ENCODE results near the gene GAK.
A peak's percentile ranks its signal among the peaks of the same experiment; 100 is the strongest.
"Not testable (repeated sequence)": the region's sequence is repeated elsewhere in the genome, so short reads cannot be mapped to it uniquely, and the experiment has no call there.

The GAK gene

DNA sequence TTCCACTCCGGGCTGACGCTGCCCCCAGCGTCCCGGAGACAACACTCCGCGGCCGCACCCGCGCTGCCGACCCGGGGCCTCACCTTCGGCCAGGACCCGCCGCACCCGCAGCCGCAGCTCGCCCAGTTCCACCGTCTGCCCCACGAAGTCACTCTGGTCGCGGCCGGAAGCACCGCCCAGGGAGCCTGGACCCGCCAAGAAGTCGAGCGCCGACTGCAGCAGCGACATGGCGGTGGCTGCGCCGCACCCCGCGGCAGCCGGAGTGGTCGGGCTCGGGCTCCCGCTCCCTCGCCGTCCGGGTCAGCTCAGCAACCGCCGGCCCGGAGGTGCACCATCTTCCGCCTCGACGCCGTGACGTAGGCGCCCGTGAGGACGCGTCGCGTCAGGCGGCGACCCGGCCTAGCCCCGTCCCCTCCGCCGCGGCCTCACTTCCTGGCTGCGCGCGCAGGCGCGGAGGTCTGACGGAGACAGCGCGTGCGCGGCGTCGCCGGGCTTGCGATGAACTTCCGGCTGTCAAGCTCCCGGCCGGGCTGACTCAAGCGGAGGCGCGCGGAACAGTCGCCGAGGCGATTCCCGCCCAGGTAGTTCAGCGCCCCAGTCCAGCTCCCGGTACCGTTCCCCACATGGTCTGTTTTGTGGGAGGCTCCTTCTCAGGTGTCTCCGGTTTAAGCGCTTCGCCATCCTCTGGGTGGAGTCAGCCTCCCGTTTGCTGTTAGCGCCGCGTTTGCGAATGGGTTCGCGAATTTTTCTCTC is at the start of gene GAK, which contains the start of gene TMEM175:
Gene GAK, minus strand, starts transcription at position 357 of the 753 bp plus-strand sequence. Its CDS starts 129 bp downstream, at position 228.
Gene TMEM175, plus strand, starts transcription at position 501 of the 753 bp plus-strand sequence. CDS start 15,280 bp downstream, outside the sequence.
- peak; percentile 96 for DNase-seq (ENCODE audit: low spot score)

DNA sequence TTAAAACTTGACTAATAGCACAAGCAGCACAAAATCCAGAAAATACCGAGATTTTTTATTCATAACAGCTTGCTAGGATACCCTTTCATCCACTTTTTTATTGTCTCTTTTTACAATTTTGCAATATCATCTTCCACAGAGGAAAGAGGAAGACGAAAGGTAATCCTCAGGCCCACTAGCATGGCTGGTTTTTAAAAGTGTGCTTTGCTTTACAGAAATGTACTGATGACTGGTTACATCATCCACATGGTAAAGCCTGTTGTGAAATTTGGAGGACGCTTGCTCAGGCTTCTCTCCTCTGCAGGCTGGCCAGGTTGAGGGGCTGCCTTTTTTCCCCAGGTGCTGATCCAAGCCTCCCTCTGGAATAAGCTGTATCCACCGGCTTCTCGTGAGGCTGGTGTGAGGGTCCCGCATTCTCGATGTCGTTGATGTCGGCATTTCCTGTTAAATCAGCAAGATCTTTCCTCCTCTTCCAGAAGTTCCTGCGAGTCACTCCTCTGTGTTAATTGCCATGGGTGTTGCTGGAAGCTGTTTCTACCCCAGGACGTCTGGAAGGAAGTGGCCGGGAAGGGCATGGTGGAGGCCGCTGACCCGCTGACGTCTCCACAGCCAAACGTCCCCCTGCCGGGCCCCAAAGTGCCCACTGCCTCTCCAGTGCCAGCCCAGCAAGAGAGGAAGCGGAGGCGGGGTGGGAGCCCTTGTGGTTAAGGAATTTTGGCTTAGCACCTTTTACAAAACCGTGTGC is 47.0 kb upstream of the GAK start:
- peak; percentile 29 for DNase-seq (ENCODE audit: low spot score)

DNA sequence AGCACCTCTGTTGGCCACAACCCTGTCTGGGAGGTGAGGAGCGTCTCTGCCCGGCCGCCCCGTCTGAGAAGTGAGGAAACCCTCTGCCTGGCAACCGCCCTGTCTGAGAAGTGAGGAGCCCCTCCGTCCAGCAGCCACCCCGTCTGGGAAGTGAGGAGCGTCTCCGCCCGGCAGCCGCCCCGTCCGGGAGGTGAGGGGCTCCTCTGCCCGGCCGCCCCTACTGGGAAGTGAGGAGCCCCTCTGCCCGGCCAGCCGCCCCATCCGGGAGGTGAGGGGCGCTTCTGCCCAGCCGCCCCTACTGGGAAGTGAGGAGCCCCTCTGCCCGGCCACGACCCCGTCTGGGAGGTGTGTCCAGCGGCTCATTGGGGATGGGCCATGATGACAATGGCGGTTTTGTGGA is 43.9 kb upstream of the GAK start:
- DNase-seq (ENCODE audit: low spot score), result not testable (repeated sequence)

DNA sequence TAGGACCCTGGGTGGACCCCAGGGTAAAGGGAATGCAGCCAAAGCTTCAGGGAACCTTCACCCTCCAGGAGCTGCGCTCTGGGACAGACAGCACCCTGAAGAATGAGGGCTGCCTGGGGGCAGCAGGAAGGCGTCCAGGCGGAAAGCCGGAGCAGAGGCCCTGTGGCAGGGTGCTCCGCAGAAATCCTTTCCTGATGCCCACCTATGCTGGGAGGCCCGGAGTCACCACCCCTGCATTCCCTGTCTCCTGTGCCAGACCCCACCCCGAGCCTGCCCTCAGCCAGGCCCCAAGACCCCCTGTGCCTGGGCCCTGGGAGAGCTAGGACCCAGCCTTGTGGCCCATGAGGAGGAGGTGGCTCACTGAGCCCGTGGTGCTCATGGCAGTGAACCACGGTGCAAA is 42.6 kb upstream of the GAK start:
- no peak for DNase-seq (ENCODE audit: low spot score)

DNA sequence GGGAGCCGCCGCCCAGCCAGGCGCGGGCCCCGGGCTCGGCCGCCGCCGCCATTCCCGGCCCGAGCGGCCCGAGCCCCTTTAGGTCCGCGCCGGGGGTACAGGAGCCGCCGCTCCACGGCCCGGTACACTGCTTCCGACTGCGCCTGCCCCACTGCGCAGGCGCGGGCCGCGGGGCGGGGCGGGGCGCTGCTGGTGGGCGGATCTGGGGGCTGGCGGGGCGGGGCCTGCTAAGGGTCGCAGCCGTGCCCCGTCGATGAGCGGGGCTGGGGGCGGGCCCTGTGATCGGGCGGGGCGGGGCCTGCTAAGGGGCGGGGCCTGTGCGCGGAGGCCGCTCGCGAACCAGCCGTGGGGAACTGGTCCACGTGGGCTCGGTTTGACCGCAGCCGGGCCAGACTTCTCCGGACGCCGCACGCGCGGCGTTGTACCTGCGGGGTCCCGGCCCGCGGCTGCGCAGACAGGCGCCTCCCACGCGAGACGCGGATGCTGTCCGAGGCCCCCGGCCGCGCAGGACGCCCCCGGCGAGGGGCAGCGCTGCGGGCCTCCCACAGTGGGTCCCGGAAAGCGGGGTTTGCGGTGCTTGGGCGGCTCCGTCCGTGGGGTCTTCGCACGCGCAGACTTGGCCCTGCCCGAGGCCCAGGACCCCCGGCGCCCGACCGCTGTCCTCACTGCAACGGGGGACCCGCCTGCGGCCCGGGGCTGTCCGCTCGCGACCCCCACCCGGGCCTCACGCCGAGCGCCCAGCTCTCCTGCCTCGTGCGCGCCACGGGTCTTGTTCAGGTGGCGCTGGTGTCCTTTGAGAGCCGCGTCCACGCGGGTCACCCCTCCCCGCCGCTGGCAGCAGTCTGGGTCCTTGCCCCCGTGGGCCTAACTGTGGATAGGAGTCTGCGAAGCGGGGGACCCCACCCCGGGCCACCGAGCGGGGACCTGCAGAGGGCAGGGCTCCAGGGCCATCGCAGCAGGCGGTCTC is 41.6 kb upstream of the GAK start, which contains the start of gene DGKQ:
Gene DGKQ, minus strand, starts transcription at position 139 of the 967 bp plus-strand sequence. Its CDS starts 87 bp downstream, at position 52.
- peak; percentile 82 for DNase-seq (ENCODE audit: low spot score)

DNA sequence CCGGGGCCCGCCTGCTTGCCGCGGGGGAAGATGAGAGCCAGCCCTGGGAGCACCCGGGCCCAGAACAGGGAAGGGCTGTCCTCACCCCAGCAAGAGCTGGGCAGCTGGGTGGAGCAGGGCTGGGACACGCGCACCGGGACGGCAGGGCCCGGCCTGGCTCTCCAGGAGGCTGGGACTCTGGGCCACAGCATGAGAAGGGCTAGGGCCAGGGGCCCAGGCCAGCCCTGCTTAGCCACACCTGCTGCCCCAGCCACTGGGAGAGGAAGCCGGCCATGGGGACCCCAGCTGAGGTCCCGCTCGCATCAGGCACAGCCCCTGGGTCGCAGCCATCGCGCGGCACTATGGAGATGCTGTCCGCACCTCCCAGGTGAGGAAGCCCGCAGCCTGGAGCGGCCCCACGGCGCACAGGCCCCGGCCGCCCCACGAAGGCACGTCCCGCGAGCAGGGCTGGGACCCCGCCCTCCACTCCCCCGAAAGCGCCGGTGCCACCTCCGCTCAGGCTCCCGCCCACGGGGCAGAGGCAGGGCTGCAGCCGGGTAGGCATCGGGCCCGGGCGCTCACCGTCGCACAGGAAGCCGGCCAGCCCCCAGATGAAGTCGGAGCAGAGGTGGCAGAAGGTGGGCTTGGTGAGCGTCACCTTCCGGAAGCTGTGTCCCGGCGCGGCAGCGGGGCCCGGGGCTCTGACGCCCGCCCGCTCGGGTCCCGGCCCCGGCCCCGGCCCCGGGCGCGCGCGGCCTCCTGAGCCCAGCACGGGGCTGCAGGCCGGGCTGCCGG is 40.7 kb upstream of the GAK start:
- peak; percentile 47 for DNase-seq (ENCODE audit: low spot score)

DNA sequence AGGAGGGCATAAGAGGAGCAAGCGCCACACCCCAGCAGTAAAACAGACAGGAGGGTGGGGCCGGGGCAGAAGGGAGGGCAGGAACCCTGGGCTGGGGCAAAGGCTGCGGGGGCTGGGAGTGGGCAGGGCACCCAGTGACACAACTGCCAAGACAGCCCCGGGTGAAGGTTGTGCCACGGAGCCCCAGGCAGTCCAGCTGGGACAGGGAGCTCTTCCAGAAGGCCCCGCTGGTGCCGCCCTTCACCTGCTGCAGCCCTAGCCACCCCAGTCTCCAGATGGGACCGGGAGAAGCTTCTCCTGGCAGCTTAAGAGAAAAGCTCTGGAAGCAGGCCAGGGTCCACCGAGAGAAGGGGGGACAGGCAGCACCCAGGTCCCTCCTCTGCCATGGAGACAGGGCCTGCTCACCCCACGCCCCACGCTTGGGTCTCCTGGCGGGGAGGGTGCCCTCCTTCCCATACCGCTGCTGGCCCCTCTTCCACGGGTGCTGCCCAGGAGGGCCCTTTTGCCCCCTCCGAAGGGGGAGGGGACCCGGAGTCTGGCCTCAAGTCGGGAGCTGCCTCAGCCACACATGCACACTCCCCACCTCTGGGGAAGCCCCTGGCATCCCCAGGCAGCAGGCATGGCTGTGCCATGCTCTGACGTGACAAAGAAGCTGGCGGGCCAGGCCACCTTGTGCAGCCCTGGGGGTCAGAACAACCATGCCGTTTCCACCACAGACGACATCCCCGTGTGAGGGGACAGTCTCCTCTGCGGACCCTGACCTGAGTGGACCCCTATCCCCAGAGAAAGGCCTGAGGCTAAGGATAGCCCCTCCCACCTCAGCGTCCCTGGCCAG is 39.8 kb upstream of the GAK start:
- DNase-seq (ENCODE audit: low spot score), result no peak

DNA sequence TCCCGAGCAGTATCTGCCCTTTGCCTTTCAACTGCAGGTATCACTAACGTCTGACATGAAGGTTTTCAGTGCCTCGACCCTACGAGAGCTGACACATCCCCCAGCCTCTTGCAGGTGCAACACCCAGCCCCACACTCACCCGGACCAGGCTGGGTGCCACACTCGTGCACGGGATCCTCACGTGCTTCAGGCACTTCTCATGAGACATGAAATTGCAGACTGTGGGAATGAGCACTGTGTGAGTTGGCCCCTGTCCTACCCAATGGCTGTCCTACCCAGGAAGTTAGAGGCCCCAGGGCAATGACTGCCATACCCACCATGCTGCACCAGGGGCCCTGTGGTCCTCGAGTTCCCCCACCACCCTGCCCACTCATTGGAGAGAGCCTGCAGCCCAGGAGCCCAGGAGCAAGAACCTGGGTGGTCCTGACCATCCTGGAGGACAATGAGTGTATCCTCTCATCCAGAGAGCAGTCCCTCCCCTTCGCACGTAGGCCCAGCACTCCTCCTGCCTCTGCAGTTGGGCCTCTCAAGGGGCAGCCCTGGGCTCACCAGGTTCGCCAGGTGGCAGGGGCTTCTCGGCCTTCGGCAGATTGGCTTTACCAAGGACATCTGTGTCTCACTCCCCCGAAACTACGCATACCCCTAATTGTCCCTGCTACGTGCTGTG is 38.9 kb upstream of the GAK start:
- DNase-seq (ENCODE audit: low spot score), result peak; percentile 30

DNA sequence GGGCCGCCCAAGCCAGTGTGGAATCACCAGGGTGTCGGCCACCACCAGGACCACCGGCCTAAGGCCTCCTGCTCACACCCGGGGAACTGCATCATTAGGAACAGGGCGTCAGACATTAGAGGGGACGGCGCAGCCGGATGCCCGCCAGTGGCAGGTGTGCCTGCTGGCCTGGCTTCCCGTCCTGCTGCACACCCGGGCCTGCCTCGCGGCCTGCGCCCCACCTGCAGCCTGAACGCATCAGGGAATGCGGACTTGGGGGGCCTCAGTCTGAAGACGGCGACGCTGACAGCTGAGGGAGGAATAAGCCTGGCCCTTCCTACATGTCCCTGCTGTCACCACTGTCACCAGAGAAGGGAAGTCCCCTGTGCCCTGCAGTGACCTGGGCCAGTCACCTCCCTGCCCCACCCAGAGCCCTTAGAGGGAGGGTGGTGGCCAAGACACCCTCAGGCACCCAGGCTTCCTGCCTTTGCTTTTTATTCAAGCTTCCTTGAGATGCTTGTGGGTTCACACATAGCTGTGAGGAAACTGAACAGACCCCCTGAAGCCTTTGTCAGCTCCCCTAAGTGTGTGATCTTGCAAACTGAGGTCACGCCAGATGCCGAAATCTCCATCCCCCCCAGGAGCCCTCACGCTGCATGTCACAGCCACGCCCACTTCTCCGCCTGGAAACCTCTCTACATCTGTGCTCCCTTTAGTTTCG is 38.1 kb upstream of the GAK start:
- no peak for DNase-seq (ENCODE audit: low spot score)

DNA sequence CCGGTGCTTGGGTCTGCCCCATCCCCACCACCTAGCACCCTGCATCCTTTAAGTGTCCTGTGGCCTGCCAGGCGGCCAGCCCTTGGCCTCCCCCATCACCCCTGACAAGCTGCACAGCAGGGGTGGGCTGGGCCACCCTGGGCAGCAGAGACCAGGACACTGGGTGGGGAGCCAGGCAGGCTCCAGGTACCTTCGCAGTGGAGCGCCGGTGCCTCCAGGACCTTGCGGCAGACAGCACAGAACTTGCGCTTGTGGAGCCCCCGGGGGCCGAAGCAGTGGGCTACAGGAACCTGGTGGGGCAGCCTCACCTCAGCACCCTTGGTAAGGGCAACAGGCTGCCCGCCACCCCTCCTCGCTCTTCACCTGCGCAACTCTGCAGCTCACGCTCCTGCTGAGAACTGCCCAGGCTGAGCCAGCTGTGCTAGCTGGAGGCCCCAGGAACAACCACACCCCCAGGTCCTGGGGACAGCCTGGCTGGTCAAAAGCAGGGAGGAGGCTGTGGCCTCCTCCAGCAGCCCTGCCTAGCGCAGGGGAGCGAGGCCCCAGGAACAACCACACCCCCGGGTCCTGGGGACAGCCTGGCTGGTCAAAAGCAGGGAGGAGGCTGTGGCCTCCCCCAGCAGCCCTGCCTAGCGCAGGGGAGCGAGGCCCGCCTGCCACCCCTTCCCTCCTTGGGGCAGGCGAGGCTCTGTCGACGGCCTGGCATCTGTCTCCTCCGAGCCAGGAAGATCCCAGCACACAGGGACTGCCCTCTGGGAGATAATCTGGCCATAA is 36.7 kb upstream of the GAK start:
- no peak for DNase-seq (ENCODE audit: low spot score)

DNA sequence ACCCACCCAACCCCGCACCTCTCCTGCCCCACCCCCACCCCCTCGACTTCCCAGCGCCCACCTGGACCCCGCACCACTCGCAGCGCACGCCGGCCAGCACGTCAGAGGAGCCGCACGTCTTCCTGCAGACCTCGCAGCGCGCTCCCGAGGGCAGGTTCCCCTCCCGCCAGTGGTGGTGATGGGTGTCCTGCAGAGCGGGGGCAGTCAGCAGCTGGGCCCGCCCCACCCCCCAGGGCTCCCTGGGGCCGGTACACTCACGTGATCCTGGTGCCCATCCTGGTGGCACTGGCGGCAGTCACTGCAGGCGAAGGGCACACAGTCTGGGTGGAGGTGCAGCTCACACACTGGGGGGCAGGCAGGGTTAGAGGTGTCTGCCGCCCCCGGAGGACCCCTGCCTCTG is 36.1 kb upstream of the GAK start:
- DNase-seq (ENCODE audit: low spot score), result no peak

DNA sequence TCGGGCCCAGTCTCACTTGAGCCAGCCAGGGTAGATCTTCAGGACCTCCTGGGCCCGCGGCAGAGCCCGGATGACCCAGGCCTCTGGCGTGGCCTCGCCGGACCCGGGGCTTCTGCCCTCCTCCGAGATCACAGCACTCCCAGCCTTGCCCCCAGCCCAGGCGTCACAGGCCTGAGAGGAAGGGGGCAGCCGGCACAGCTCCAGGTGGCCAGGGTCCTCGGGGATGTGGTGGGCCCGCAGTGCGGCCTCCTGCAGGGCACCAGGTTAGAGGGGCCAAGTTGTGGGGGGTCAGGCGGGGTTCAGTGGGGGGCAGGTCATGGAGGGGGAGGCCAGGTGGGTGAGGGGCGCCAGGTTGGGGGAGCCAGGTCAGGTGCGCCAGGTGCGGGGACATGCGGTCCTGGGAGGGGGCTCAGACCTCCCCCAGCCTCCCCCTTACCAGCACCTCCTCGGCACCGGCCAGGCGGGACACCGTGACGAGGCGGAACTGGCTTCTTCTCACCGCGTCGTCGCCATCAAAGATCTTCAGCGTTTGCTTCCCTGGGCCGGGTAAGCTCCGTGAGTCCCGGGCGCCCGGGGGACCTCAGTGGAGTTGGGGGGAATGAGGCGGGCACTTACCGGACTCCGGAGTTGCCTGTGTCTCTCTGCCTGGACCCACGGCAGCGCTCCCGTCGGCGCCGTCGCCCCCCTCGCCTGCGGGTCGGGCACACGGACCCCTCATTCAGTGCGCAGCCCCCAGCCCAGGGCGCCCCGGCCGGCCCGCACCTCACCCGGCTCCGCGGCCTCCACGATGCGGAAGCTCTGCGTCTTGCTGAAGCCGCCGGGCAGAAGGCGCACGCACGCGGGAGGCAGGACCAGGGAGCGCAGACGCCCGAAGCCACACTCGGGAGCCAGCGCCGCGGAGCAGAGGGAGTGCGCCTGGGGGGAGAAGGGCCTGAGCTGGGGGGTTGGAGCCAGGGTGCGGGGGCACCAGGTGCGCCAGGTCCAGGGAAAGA is 35.3 kb upstream of the GAK start:
- DNase-seq (ENCODE audit: low spot score), result no peak

DNA sequence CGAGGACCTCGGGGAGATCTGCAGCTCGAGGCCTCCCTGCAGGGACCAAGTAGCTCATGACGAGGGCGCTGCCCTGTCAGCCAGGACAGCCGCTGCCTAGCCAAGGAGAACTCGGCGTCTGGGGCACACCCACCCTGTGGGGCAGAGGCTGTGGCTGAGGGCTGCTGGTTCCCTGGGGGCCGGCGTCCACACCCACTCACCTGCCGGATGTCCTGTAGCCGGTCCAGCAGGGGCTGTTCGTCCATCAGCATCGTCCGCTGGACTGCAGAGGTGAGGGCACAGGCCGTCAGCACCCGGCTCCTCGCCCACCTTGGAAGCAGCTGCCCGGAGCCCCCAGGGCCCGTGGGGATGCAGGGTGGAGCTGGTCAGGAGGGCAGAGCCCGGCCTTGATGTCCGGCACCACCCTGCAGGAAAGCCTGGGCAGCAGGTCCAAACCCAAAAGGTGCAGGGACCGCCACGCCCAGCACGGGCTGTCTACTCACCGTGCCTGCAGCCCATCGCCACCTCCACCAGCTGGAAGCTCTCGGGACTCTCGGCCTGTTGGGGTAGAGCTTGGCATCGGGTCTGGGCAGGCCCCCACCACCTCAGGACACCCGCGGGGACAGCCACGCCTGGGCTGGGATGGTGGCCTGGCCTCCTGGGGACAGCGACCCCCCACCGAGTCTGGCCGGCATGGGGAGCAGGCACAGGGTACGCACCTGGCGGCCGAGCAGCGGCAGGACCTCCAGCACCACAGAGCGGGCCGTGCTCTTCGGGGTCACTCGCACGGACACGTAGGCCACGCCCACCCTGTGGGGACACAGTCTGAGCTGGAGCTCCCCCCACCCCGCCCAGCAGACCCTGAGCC is 34.4 kb upstream of the GAK start:
- no peak for DNase-seq (ENCODE audit: low spot score)

DNA sequence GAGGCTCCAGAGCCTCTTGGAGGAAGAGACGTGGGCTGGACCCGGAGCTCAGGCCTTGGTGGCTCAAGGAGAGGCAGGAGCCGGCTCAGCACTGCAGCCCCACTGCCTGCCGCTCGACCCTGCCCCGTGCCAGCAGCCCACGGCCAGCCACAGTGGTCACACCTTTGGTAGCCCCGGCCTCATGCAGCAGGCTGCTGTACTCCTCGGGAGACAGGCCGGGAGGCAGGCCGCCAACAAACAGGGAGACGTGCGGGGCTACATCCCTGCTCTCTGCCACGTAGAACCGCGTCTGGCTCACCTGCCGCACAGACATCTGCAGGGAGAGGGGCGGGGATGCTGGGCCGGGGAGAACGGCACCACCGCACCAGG is 33.6 kb upstream of the GAK start:
- DNase-seq (ENCODE audit: low spot score), result no peak

DNA sequence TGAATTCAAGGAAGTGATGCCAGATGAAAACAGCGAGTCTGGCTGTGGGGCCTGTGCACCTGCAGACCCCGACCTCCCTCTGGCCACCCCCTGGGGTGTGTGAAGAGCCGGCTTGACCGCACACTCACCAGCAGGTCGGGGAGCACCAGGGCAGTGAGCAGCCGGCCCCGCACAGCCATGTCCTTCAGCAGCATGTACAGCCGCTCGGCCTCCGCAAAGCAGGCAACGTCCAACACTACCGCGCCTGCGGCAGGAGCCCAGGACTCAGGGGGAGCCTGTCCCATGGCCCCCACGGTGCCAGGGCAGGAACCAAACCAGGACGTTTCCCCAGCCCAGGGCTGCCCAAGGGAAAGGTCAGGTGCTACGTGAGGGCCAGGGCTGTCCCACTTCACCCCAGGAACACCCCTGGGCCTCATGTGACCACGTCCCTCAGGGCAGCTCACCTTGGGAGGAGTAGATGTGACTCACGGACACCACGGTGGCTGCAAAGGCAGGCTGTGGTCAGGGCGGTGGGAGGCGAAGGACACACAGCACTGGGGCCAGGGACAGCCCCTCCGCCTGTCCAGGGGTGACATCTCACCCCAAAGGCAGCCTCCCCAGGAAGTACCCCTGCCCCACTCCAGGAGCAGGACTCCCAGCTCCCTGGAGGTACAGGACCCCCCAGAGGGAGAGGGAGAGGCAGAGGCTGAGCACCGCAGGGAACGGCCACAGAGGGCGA is 33.1 kb upstream of the GAK start:
- no peak for DNase-seq (ENCODE audit: low spot score)
